ENCODE data around the gene SMIM24. TPM values are rescaled to one million over a fixed set of nuclear protein-coding genes. Genes with fewer than 3 reads are reported as not detected.
"Not testable (repeated sequence)": the region's sequence is repeated elsewhere in the genome, so short reads cannot be mapped to it uniquely, and the experiment has no call there.

The SMIM24 gene
- total RNA-seq, 2 experiments from 2014 or later, result 1.6 to 3.8 TPM

DNA sequence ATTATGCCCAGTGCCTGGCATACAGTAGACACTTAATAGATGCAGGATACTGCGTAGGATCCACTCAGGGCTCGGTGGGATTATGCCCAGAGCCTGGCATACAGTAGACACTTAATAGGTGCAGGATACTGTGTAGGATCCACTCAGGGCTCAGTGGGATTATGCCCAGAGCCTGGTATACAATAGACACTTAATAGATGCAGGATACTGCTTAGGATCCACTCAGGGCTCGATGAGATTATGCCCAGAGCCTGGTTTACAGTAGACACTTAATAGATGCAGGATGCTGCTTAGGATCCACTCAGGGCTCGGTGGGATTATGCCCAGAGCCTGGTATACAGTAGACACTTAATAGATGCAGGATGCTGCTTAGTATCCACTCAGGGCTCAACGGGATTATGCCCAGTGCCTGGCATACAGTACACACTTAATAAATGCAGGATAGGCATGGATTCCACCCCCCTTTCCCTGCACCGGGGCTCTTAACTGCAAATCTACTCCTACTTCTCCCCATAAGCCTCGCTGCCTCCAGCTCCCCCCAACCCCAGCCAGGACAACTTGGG, 24.9 kb downstream of the SMIM24 start:
- intact Hi-C loops (cut with micrococcal nuclease), result no loop called here
- TF ChIP-seq, protein P1, sequence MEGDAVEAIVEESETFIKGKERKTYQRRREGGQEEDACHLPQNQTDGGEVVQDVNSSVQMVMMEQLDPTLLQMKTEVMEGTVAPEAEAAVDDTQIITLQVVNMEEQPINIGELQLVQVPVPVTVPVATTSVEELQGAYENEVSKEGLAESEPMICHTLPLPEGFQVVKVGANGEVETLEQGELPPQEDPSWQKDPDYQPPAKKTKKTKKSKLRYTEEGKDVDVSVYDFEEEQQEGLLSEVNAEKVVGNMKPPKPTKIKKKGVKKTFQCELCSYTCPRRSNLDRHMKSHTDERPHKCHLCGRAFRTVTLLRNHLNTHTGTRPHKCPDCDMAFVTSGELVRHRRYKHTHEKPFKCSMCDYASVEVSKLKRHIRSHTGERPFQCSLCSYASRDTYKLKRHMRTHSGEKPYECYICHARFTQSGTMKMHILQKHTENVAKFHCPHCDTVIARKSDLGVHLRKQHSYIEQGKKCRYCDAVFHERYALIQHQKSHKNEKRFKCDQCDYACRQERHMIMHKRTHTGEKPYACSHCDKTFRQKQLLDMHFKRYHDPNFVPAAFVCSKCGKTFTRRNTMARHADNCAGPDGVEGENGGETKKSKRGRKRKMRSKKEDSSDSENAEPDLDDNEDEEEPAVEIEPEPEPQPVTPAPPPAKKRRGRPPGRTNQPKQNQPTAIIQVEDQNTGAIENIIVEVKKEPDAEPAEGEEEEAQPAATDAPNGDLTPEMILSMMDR (IDR thresholded peaks at IDR 0.05), result no peak
- no peak for DNase-seq
- no peaks in the 10 kb centered on the region for H3K9me3 Mint-ChIP-seq
- H3K27me3 Mint-ChIP-seq, result no peaks in the 10 kb centered on the region
- H3K4me3 Mint-ChIP-seq, result no peak overlapping the region
- H3K27ac Mint-ChIP-seq, result no peak overlapping the region
- ATAC-seq, result no peak
- H3K4me1 Mint-ChIP-seq (ENCODE audit: low read depth), result no peaks in the 10 kb centered on the region
- ChIA-PET CTCF (no interaction called here), POLR2A (no interaction called here)
- H3K36me3 Mint-ChIP-seq (ENCODE audit: low read depth), result peaks cover 13% of the 10 kb centered on the region

DNA sequence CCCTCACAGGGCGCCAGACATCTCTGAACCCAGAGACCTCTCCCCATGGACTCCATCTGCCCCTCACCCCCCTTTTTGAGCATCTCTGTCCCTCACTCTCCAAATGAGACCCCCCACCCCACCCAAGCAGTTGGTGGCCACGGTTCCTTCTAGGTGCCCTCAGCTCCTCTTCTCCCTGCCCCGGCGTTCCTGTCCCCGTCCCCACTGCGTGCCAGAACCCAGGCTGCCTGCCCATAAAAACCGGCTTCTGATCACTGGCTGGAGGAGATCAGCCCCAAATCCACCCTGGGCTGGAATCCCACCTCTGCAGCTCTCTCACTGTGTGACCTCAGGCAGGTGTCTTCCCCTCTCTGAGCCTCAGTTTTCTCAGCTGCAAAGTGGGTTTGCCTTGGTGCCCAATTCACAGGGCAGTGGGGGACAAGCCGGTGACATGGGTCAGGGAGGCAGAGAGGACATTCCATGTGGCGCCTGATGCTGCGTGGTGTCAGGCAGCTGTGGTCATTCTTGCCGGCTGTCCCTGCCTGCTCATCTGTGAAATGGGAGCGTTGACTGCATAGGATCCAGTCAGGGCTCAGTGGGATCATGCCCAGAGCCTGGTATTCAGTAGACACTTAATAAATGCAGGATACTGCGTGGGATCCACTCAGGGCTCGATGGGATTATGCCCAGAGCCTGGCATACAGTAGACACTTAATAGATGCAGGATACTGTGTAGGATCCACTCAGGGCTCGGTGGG, 25.5 kb downstream of the SMIM24 start:
- intact Hi-C loops (cut with micrococcal nuclease), result no loop called here
- H3K27ac Mint-ChIP-seq, result no peak overlapping the region
- DNase-seq (no peak), ATAC-seq (no peak)
- H3K9me3 Mint-ChIP-seq, result no peaks in the 10 kb centered on the region
- ChIA-PET CTCF (interaction anchor here (0.8 kb wide), 1 partner anchor 150 kb away, joined by 3 read pairs; no protein-coding TSS in a partner anchor), POLR2A (no interaction called here)
- H3K4me3 Mint-ChIP-seq, result no peak overlapping the region
- H3K36me3 Mint-ChIP-seq (ENCODE audit: low read depth), result peaks cover 12% of the 10 kb centered on the region
- no peaks in the 10 kb centered on the region for H3K4me1 Mint-ChIP-seq (ENCODE audit: low read depth)
- H3K27me3 Mint-ChIP-seq, result no peaks in the 10 kb centered on the region
- TF ChIP-seq, protein P1 (IDR thresholded peaks at IDR 0.05), result no peak

DNA sequence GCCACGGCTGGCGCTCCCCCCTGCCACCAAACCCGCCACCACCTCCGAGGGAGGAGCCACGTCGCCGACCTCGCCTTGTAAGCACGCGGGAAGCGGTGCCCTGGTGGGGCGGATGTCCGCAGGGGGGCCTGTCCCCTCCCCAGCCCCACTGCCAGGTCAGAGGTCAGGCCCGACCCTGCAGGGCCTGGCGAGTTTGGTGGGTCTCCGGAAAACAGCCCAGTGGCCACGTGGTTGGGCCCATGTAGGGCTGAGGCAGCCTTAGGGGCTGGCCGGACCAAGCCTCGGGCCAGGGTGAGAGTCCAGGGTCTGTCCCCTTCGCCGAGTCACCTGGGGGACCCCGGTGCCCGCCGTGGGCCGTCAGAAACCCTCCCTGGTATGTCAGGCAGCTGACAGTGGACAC, 26.5 kb downstream of the SMIM24 start:
- intact Hi-C loops (cut with micrococcal nuclease), result no loop called here
- CTCF ChIA-PET, result no interaction called here
- peaks cover 12% of the 10 kb centered on the region for H3K36me3 Mint-ChIP-seq (ENCODE audit: low read depth)
- no peaks in the 10 kb centered on the region for H3K9me3 Mint-ChIP-seq
- TF ChIP-seq, protein P1 (IDR thresholded peaks at IDR 0.05), result no peak
- no peak overlapping the region for H3K4me3 Mint-ChIP-seq
- no peaks in the 10 kb centered on the region for H3K4me1 Mint-ChIP-seq (ENCODE audit: low read depth)
- no peak overlapping the region for H3K27ac Mint-ChIP-seq
- ATAC-seq, result no peak
- H3K27me3 Mint-ChIP-seq, result no peaks in the 10 kb centered on the region
- no peak for DNase-seq
- POLR2A ChIA-PET, result interaction anchor here (0.6 kb wide), 1 partner anchor 208 kb away, joined by 3 read pairs; no protein-coding TSS in a partner anchor

DNA sequence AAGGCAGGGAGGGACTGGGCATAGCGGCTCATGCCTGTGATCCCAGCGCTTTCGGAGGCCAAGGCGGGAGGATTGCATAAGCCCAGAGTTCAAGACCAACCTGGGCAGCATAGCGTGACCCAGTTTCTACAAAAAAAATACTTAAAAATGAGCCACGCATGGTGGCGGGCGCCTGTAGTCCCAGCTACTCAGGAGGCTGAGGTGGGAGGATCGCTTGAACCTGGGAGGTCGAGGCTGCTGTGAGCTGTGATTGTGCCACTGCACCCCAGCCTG, 27.4 kb downstream of the SMIM24 start:
- intact Hi-C loops (cut with micrococcal nuclease); CTCF ChIA-PET; H3K9me3 Mint-ChIP-seq; POLR2A ChIA-PET; H3K27me3 Mint-ChIP-seq; H3K4me3 Mint-ChIP-seq; H3K27ac Mint-ChIP-seq; DNase-seq; H3K4me1 Mint-ChIP-seq (ENCODE audit: low read depth); ATAC-seq: not testable (repeated sequence)
- H3K36me3 Mint-ChIP-seq (ENCODE audit: low read depth), result peaks cover 12% of the 10 kb centered on the region

DNA sequence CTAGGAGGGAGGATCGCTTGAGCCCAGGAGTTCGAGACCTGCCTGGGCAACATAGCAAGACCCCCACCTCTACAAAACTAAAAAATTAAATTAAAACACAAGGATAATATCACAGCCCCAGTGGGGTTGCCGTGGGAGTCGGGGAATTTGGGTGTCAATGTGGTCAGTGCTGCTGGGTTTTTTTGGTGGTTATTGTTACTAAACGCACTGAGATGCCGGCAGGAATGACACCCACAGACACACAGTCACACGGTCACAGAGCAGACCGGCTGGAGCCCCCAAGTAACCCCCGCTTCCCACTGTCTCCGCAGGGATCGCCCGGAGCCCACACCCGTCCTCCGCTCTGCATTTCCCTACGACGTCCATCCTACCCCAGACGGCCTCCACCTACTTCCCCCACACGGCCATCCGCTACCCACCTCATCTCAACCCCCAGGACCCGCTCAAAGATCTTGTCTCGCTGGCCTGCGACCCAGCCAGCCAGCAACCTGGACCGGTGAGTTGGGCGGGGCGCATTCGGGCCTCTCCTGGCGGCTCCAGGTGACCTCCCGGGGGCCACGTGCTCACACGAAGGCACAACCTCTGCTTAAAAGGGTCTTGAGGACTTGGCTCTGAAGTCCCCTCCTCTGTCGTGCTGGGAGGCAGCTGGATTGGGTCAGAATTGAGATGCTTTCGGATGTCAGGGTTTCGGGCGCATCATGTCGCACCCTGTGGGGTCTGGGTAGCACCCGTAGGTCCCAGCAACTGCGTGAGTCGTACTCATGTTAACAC, 28.0 kb downstream of the SMIM24 start:
- H3K27ac Mint-ChIP-seq, result no peak overlapping the region
- CTCF ChIA-PET, result no interaction called here
- H3K4me1 Mint-ChIP-seq (ENCODE audit: low read depth), result no peaks in the 10 kb centered on the region
- POLR2A ChIA-PET, result no interaction called here
- no peaks in the 10 kb centered on the region for H3K27me3 Mint-ChIP-seq
- H3K4me3 Mint-ChIP-seq, result no peak overlapping the region
- TF ChIP-seq, protein P1 (IDR thresholded peaks at IDR 0.05), result no peak
- DNase-seq (no peak), ATAC-seq (no peak)
- H3K9me3 Mint-ChIP-seq, result no peaks in the 10 kb centered on the region
- H3K36me3 Mint-ChIP-seq (ENCODE audit: low read depth), result peaks cover 12% of the 10 kb centered on the region
- intact Hi-C loops (cut with micrococcal nuclease), result no loop called here

All from activated CD8-positive, alpha-beta T cell treated with anti-CD3 and anti-CD28 coated beads for 36 hours (primary cell).